HG03520 (cell line): ENCODE measurements around the gene CDH5.
A peak's percentile ranks its signal among the peaks of the same experiment; 100 is the strongest.

Experiments
- ATAC-seq: cut with Tn5 transposase; IDR thresholded peaks from one replicate; pipeline ENCODE4 v1.9.1; 2021; ENCODE audit warnings: mild to moderate bottlenecking, moderate library complexity; ENCODE audit not compliant: unreplicated experiment

Gene CDH5

GRCh38 chr16:66390346-66391108, 24.0 kb downstream of the CDH5 start:
- no peak for ATAC-seq

- ATAC-seq: no peak
Measured at GRCh38 chr16:66391726-66392670, 25.5 kb downstream of the CDH5 start.

GRCh38 chr16:66395806-66396555, 29.5 kb downstream of the CDH5 start:
- no peak for ATAC-seq

- no peak for ATAC-seq
Measured at GRCh38 chr16:66397736-66398433, 31.4 kb downstream of the CDH5 start.

- ATAC-seq: no peak
Measured at GRCh38 chr16:66399031-66399430, 32.5 kb downstream of the CDH5 start.

- no peak for ATAC-seq
Measured at GRCh38 chr16:66399930-66400329, 33.4 kb downstream of the CDH5 start.

- no peak for ATAC-seq
Measured at GRCh38 chr16:66400503-66401380, 34.3 kb downstream of the CDH5 start.

- ATAC-seq: no peak
Measured at GRCh38 chr16:66401610-66402009, 35.1 kb downstream of the CDH5 start.

- no peak for ATAC-seq
Measured at GRCh38 chr16:66402166-66402565, 35.7 kb downstream of the CDH5 start.

- no peak for ATAC-seq
Measured at GRCh38 chr16:66402591-66403230, 36.2 kb downstream of the CDH5 start.

- no peak for ATAC-seq
Measured at GRCh38 chr16:66403531-66404145, 37.1 kb downstream of the CDH5 start.

- no peak for ATAC-seq
Measured at GRCh38 chr16:66405057-66405783, 38.7 kb downstream of the CDH5 start.

- peak; percentile 80 for ATAC-seq
Measured at GRCh38 chr16:66406534-66407221, 40.2 kb downstream of the CDH5 start.

GRCh38 chr16:66408163-66409048, 41.9 kb downstream of the CDH5 start:
- no peak for ATAC-seq

- ATAC-seq: no peak
Measured at GRCh38 chr16:66409156-66409555, 42.7 kb downstream of the CDH5 start.

GRCh38 chr16:66412182-66412581, 45.7 kb downstream of the CDH5 start:
- ATAC-seq: no peak
